KMS-11 (cell line): Measurements from ENCODE around the gene CALHM3.

Source experiments
- H2AFZ ChIP-seq: fragments of 200-600 bp; sonication (generic); 2 replicates; pipeline ENCODE4 v1.6.1; 2016; ENCODE audit warnings: antibody characterized with exemption, mixed run types, low read depth
- H3K27ac ChIP-seq: fragments of 200-600 bp; sonication (generic); 2 replicates; pipeline ENCODE4 v1.6.1; 2016; ENCODE audit warnings: mild to moderate bottlenecking, mixed run types
- H3K27me3 ChIP-seq: fragments of 200-600 bp; sonication (generic); 2 replicates; pipeline ENCODE4 v1.6.1; 2017; ENCODE audit warnings: mild to moderate bottlenecking, low read depth, mixed run types, moderate library complexity; ENCODE audit not compliant: insufficient read depth
- H3K36me3 ChIP-seq: fragments of 200-600 bp; sonication (generic); 2 replicates; pipeline ENCODE4 v1.6.1; 2017; ENCODE audit warnings: mild to moderate bottlenecking, mixed run types; ENCODE audit not compliant: insufficient read depth
- H3K4me1 ChIP-seq: fragments of 200-600 bp; sonication (generic); 2 replicates; pipeline ENCODE4 v1.6.1; 2016; ENCODE audit warnings: mild to moderate bottlenecking, low read depth, mixed run types; ENCODE audit not compliant: poor library complexity, severe bottlenecking
- H3K4me2 ChIP-seq: fragments of 200-600 bp; sonication (generic); 2 replicates; pipeline ENCODE4 v1.7.0; 2016; ENCODE audit warnings: mild to moderate bottlenecking, mixed run types
- H3K4me3 ChIP-seq: fragments of 200-600 bp; sonication (generic); IDR thresholded peaks from 2 replicates; pipeline ENCODE4 v1.6.1; 2017; ENCODE audit warnings: low read depth, low read length, mixed read lengths; ENCODE audit not compliant: insufficient read depth
- H3K79me2 ChIP-seq: fragments of 200-600 bp; sonication (generic); 2 replicates; pipeline ENCODE4 v1.6.1; 2016; ENCODE audit warnings: low read depth, mixed run types; ENCODE audit not compliant: insufficient read depth
- H3K9ac ChIP-seq: fragments of 200-600 bp; sonication (generic); 2 replicates; pipeline ENCODE4 v1.6.1; 2016; ENCODE audit warnings: mild to moderate bottlenecking, mixed run types
- H4K20me1 ChIP-seq: fragments of 200-600 bp; sonication (generic); 2 replicates; pipeline ENCODE4 v1.6.1; 2016; ENCODE audit warnings: mild to moderate bottlenecking, mixed run types; ENCODE audit not compliant: insufficient read depth
- TF ChIP-seq, protein P1 (sequence below): fragments of 200-600 bp; sonication (generic); conservative IDR thresholded peaks from 2 replicates; pipeline ENCODE4 v1.6.1; 2017; ENCODE audit warnings: low read depth, mild to moderate bottlenecking, antibody characterized with exemption, low read length, moderate library complexity, mixed read lengths

Gene CALHM3

DNA sequence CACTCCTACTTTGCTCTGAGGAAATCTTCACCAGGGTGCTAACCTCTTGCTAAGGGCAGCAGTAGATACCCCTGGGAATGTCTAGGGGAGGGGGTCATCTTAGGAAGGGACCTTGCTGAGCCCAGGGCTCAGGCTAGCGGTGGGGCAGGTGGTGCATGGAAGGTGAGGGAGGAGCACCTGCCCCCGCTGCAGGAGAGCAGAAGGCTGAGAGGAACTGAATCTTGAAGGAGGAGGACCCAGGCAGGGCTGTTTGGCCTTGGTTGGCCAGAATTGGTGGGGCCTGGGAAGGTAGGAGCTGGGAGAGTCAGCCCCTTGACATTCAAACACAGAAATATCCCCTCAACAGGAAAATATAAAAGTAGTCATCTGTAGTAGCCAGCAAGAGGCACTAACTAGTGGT lies 7.0 kb downstream of the CALHM3 start:
- Histone ChIP-seq H3K27me3 (no peaks in the 10 kb centered on the region), H3K79me2 (no peaks in the 10 kb centered on the region), H3K36me3 (no peaks in the 10 kb centered on the region), H3K27ac (peak overlapping the region; percentile 94), H2AFZ (peak overlapping the region; percentile 78), H3K4me2 (peak overlapping the region; percentile 89), H3K4me1 (peaks cover 57% of the 10 kb centered on the region), H4K20me1 (no peaks in the 10 kb centered on the region), H3K4me3 (no peak overlapping the region), H3K9ac (peak overlapping the region; percentile 63)
- TF ChIP-seq, protein P1, sequence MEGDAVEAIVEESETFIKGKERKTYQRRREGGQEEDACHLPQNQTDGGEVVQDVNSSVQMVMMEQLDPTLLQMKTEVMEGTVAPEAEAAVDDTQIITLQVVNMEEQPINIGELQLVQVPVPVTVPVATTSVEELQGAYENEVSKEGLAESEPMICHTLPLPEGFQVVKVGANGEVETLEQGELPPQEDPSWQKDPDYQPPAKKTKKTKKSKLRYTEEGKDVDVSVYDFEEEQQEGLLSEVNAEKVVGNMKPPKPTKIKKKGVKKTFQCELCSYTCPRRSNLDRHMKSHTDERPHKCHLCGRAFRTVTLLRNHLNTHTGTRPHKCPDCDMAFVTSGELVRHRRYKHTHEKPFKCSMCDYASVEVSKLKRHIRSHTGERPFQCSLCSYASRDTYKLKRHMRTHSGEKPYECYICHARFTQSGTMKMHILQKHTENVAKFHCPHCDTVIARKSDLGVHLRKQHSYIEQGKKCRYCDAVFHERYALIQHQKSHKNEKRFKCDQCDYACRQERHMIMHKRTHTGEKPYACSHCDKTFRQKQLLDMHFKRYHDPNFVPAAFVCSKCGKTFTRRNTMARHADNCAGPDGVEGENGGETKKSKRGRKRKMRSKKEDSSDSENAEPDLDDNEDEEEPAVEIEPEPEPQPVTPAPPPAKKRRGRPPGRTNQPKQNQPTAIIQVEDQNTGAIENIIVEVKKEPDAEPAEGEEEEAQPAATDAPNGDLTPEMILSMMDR = no peak

DNA sequence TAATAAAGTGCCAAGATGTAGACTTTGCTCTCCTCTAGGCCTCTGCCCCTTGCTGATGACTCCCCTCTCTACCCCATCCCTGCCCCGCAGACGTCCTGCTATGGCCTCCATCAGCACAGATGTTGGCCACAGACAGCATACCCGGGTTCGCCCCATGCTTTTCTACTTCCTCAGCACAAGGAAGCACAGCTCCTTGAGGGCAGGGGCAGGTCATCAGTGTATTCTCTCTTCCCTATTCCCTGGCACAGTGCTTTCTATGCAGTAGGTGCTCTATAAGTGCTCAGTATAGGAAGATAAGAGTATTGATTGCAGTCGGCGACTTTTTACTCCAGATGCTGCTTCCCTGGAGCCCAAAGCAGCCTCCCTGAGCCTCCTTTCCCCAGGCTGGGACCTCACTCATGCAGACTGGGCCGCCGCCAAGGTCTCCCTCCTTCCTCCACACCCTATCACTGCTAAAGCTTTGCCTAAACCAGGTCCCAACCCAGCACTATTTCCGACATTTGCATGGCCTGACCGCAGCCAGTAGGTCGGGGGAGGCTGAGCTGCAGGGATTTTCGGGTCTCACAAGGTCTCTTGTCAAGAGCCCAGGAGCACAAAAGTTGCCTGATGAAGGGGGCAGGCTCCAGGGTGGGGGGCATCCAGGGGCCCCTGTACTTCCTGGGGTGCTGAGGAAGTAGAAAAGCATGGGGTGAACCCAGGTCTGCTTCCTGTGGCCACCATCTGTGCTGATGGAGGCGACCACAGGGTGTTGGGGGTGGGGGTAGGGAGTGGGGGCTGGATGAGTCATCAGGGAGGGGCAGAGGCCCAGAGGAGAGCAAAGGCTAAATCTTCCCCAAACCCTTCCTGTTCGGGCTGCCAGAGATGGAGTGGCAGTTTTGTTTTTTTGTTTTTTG lies 8.0 kb downstream of the CALHM3 start:
- TF ChIP-seq, protein P1 = no peak
- peaks cover 58% of the 10 kb centered on the region for H3K4me1 ChIP-seq
- H3K4me2 ChIP-seq = peak overlapping the region; percentile 89
- peak overlapping the region; percentile 78 for H2AFZ ChIP-seq
- no peak overlapping the region for H3K4me3 ChIP-seq
- H3K27ac ChIP-seq = peak overlapping the region; percentile 94
- no peaks in the 10 kb centered on the region for H4K20me1 ChIP-seq
- peak overlapping the region; percentile 63 for H3K9ac ChIP-seq
- H3K79me2 ChIP-seq = no peaks in the 10 kb centered on the region
- no peaks in the 10 kb centered on the region for H3K27me3 ChIP-seq
- H3K36me3 ChIP-seq = no peaks in the 10 kb centered on the region

DNA sequence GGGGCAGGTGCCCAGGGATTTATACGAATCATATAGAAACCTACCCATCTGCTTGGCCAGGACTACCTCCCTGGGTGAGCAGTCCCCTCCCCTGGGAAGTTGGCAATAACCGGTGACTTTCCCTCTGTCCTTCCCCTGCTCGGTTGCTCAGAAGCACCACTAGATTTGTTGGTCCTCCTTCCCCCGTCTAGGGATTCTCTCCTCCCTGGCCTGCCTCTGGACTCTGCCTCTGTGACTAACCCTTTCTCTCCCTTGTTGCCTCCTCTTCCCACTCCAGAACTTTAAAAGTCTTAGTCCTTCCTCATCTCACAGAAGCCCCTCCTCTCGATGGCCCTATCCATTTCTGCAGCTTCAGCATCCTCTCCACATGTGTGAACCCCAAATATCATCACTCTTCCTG lies 9.8 kb downstream of the CALHM3 start:
- Histone ChIP-seq H3K27ac (no peak overlapping the region), H3K4me1 (peaks cover 56% of the 10 kb centered on the region), H3K36me3 (no peaks in the 10 kb centered on the region), H3K9ac (no peak overlapping the region), H3K79me2 (no peaks in the 10 kb centered on the region), H3K4me2 (no peak overlapping the region), H2AFZ (no peak overlapping the region), H3K27me3 (no peaks in the 10 kb centered on the region), H4K20me1 (no peaks in the 10 kb centered on the region), H3K4me3 (no peak overlapping the region)
- TF ChIP-seq, protein P1 = no peak

DNA sequence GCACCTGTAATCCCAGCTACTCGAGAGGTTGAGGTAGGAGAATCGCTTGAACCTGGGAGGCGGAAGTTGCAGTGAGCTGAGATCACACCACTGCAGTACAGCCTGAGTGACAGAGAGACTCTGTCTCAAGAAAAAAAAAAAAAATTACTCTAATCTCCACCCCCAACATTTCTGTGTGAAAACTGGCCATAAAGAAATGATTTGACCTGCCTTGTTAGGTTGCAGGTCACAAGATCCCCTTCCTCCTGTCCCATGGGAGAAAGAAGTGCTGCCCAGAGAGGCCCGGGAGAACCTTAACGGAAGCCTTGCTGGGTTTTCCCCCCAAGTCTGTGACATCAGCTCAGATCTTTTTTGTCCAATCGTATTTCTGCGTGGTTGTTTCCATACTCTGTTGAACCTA lies 11.6 kb downstream of the CALHM3 start:
- H3K79me2 ChIP-seq = no peaks in the 10 kb centered on the region
- H3K4me2 ChIP-seq = no peak overlapping the region
- H2AFZ ChIP-seq = no peak overlapping the region
- H4K20me1 ChIP-seq = no peaks in the 10 kb centered on the region
- H3K27ac ChIP-seq = no peak overlapping the region
- H3K36me3 ChIP-seq = no peaks in the 10 kb centered on the region
- no peaks in the 10 kb centered on the region for H3K27me3 ChIP-seq
- H3K4me1 ChIP-seq = peaks cover 43% of the 10 kb centered on the region
- H3K9ac ChIP-seq = no peak overlapping the region
- TF ChIP-seq, protein P1 = no peak
- no peak overlapping the region for H3K4me3 ChIP-seq
